Endothelial cell of umbilical vein (primary cell): ENCODE measurements around the gene RACGAP1. TPM values are rescaled to one million over a fixed set of nuclear protein-coding genes. Genes with fewer than 3 reads are reported as not detected.

ENCODE experiments used
- BruUV-seq: library from RNA; stranded (reverse); fragments of 400-500 nt; replicated peaks from 2 replicates; lab custom pipeline; 2021; lab: Mats Ljungman, UMichigan
- CTCF ChIA-PET: fragments of 300-600, 350-600 bp; sonication (Branson Sonifier 250); formaldehyde crosslinking; loops from one replicate; lab custom pipeline; 2021; ENCODE audit warnings: antibody characterized with exemption, inconsistent platforms; lab: Charles Lee
- POLR2A ChIA-PET: fragments of 300-600, 350-600 bp; sonication (Branson Sonifier 250); formaldehyde crosslinking; loops from one replicate; lab custom pipeline; 2021; ENCODE audit warnings: antibody characterized with exemption, inconsistent platforms; lab: Charles Lee
- DNase-seq: peaks from one replicate; pipeline ENCODE4 v3.0.0-alpha.2; 2011; ENCODE audit warnings: low read depth, low spot score
- FAIRE-seq: peaks from 2 replicates; lab custom pipeline; 2011; peaks lifted over from hg19 to GRCh38; lab: Jason Lieb, UNC
- H2AFZ ChIP-seq: 2 replicates; pipeline ENCODE4 v1.6.0; 2012; ENCODE audit warnings: low read depth, low read length, control low read depth, inconsistent platforms
- H3K27ac ChIP-seq: 2 replicates; pipeline ENCODE4 v1.5.1; 2011; ENCODE audit warnings: low read depth, mild to moderate bottlenecking, control low read depth, low read length, moderate library complexity; ENCODE audit not compliant: insufficient read depth
- H3K27me3 ChIP-seq, 2 experiments: 2 replicates each; pipeline versions ENCODE4 v1.6.0 to v1.6.1; 2011; ENCODE audit warnings: low read length in 2 of 2, mixed read lengths in 1 of 2; ENCODE audit not compliant: control insufficient read depth in 2 of 2, insufficient read depth in 2 of 2
- H3K36me3 ChIP-seq, 2 experiments: 2 replicates in 1 of 2; 3 replicates in 1 of 2; pipeline ENCODE4 v1.5.1; 2011; ENCODE audit warnings: low read length in 2 of 2, mild to moderate bottlenecking in 1 of 2, moderate library complexity in 1 of 2; ENCODE audit not compliant: control insufficient read depth in 2 of 2, insufficient read depth in 2 of 2; ENCODE audit errors: extremely low read depth in 1 of 2
- H3K4me1 ChIP-seq: 3 replicates; pipeline ENCODE4 v1.5.1; 2011; ENCODE audit warnings: mild to moderate bottlenecking, low read length; ENCODE audit not compliant: control insufficient read depth, insufficient read depth; ENCODE audit errors: extremely low read depth
- H3K4me2 ChIP-seq: 2 replicates; pipeline ENCODE4 v1.6.1; 2011; ENCODE audit warnings: low read length, control low read depth, mixed read lengths; ENCODE audit not compliant: insufficient read depth
- H3K4me3 ChIP-seq, 3 experiments: fragments of 200-600 bp in 1 of 3; sonication (generic), shearing (Covaris generic) in 1 of 3; replicated peaks in 1 of 3; 2 replicates each; pipeline ENCODE4 v1.5.1; 2011 to 2016; ENCODE audit warnings: control low read depth in 3 of 3, low read length in 3 of 3, mild to moderate bottlenecking in 2 of 3, inconsistent platforms in 1 of 3, low read depth in 1 of 3, moderate library complexity in 1 of 3; ENCODE audit not compliant: insufficient read depth in 1 of 3
- H3K79me2 ChIP-seq: 2 replicates; pipeline ENCODE4 v1.6.0; 2012; ENCODE audit warnings: low read length, inconsistent platforms; ENCODE audit not compliant: control insufficient read depth, insufficient read depth
- H3K9ac ChIP-seq: replicated peaks from 2 replicates; pipeline ENCODE3; 2011; ENCODE audit warnings: low read length, control low read depth; ENCODE audit not compliant: insufficient read depth; ENCODE audit errors: extremely low read depth
- H3K9me1 ChIP-seq: replicated peaks from 3 replicates; pipeline ENCODE4 v1.6.0; 2011; ENCODE audit warnings: mild to moderate bottlenecking, low read length; ENCODE audit not compliant: control insufficient read depth, insufficient read depth; ENCODE audit errors: extremely low read depth
- H3K9me3 ChIP-seq: replicated peaks from 2 replicates; pipeline ENCODE4 v1.5.1; 2012; ENCODE audit warnings: low read length, inconsistent platforms; ENCODE audit not compliant: control insufficient read depth, insufficient read depth
- H4K20me1 ChIP-seq: replicated peaks from 2 replicates; pipeline ENCODE3; 2011; ENCODE audit warnings: mild to moderate bottlenecking, low read length; ENCODE audit not compliant: control insufficient read depth, insufficient read depth; ENCODE audit errors: extremely low read depth
- CTCF ChIP-seq, 2 donors: IDR thresholded peaks; 1 replicate in 1 of 2; 2 replicates in 1 of 2; pipeline ENCODE4 v1.5.1; 2011; ENCODE audit warnings: low read length in 2 of 2, mild to moderate bottlenecking in 2 of 2, moderate library complexity in 2 of 2, control low read depth in 1 of 2, inconsistent platforms in 1 of 2, low read depth in 1 of 2; ENCODE audit not compliant: insufficient read depth in 1 of 2; ENCODE audit errors: extremely low read depth in 1 of 2
- EZH2 ChIP-seq: IDR thresholded peaks from 2 replicates; pipeline ENCODE4 v1.6.1; 2012; ENCODE audit warnings: borderline replicate concordance, low read depth, mild to moderate bottlenecking, moderate library complexity, low read length, inconsistent platforms; ENCODE audit not compliant: severe bottlenecking
- FOS ChIP-seq: IDR thresholded peaks from 2 replicates; pipeline ENCODE4 v1.6.1; 2011; ENCODE audit warnings: mild to moderate bottlenecking, low read length, moderate library complexity, borderline replicate concordance; ENCODE audit not compliant: insufficient read depth
- GATA2 ChIP-seq: IDR thresholded peaks from 2 replicates; pipeline ENCODE4 v1.7.0; 2011; ENCODE audit warnings: low read depth, mild to moderate bottlenecking, moderate library complexity, mixed read lengths, low read length; ENCODE audit not compliant: insufficient read length, insufficient read depth
- JUN ChIP-seq: IDR thresholded peaks from 2 replicates; pipeline ENCODE4 v1.6.1; 2011; ENCODE audit warnings: borderline replicate concordance, low read depth; ENCODE audit not compliant: insufficient read length, insufficient read depth
- MAX ChIP-seq: IDR thresholded peaks from 2 replicates; pipeline ENCODE4 v1.6.1; 2011; ENCODE audit not compliant: insufficient read depth, insufficient read length
- MYC ChIP-seq: IDR thresholded peaks from one replicate; pipeline ENCODE4 v1.6.1; 2011; ENCODE audit warnings: mild to moderate bottlenecking, low read depth, low read length
- POLR2A ChIP-seq: IDR thresholded peaks from 2 replicates; pipeline ENCODE4 v1.6.1; 2012; ENCODE audit warnings: low read depth, mild to moderate bottlenecking, control low read depth, low read length
- POLR2AphosphoS5 ChIP-seq: IDR thresholded peaks from 2 replicates; pipeline ENCODE4 v1.6.1; 2012; ENCODE audit warnings: low read depth, mild to moderate bottlenecking, control low read depth, low read length, moderate library complexity; ENCODE audit not compliant: insufficient read depth
- dilution Hi-C: fragments of 300-500 bp; cut with MboI; formaldehyde crosslinking; loops from one replicate; pipeline ENCODE4 v1.15.0; 2019; ENCODE audit warnings: low sequenced_read_pairs; ENCODE audit not compliant: extremely low pct_ligation_motif_present
- intact Hi-C: fragments of 100-400 bp; cut with micrococcal nuclease; formaldehyde crosslinking; loops from one replicate; pipeline ENCODE4 v1.10.0; 2022
- polyA plus RNA-seq, 4 experiments: library from polyadenylated mRNA; depleted of rRNA in 3 of 4; stranded (reverse) in 3 of 4; unstranded in 1 of 4; fragments of >200 nt; gene quantifications; 2 replicates each; pipeline versions ENCODE4 v1.2.1 to v1.2.3, GENCODE V29; 2011 to 2012; ENCODE audit warnings: missing spikeins in 1 of 4
- total RNA-seq: library from RNA; stranded (reverse); gene quantifications from 2 replicates; pipeline ENCODE4 v1.2.3, GENCODE V29; 2021

RACGAP1 gene
- total and polyA plus RNA-seq, 2 donors (not counting 3 experiments of a cell fraction or from before 2014, with no cell fraction given), result 16.5 to 56.3 TPM

DNA sequence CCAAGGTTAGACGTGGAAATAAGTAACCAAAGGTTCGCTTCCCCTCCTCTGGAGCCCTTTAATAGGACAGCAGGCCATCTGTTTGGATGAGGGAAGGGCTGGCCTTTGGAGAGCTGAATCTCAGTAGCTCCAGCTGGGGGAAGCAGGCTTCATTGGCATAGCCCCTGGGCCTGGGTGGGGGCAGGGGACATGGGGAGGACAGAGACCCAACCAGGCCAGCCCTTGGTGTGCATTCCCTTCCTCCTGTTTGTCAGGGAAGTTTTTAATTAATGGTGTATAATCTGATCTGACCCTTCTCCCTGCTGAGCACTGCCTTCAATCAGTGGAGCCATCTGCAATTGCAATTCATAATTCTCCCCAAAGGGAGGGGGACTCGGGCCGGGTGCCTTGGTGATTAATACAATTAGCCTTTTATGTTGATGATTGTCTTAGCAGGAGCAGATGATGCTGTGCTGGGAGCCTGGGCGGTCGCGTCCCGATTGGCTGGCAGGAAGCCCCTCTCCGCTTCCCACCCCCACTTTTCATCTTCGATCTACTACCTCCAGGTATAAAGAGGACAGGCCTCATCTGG, 46.2 kb downstream of the RACGAP1 start:
- Histone ChIP-seq H3K79me2 (no peaks in the 10 kb centered on the region), H4K20me1 (no peaks in the 10 kb centered on the region), H3K4me1 (peaks cover 7% of the 10 kb centered on the region), H3K27ac (no peak overlapping the region), H3K9me3 (no peaks in the 10 kb centered on the region), H3K36me3 (no peaks in the 10 kb centered on the region), H3K4me3 (no peak overlapping the region), H3K9me1 (no peaks in the 10 kb centered on the region), H3K9ac (no peak overlapping the region), H2AFZ (no peak overlapping the region), H3K27me3 (no peaks in the 10 kb centered on the region), H3K4me2 (no peak overlapping the region)
- TF ChIP-seq CTCF (IDR thresholded peaks at IDR 0.05; ENCODE audit: extremely low read depth in 1 of 2, insufficient read depth in 1 of 2, low read depth in 1 of 2, low read length in 2 of 2), result no peak
- no peak for TF ChIP-seq MAX
- no peak for TF ChIP-seq EZH2
- no peak for TF ChIP-seq JUN
- TF ChIP-seq GATA2, result no peak
- no peak for TF ChIP-seq MYC
- TF ChIP-seq POLR2A, result no peak
- no peak for TF ChIP-seq POLR2AphosphoS5
- TF ChIP-seq FOS, result no peak
- dilution Hi-C loops, result no loop called here
- POLR2A ChIA-PET, result no interaction called here
- intact Hi-C loops, result no loop called here
- BruUV-seq, result no TSS peak
- no peak for FAIRE-seq
- no peak for DNase-seq
- CTCF ChIA-PET, result interaction anchor here (0.8 to 7.5 kb wide), 13 partner anchors 11 to 335 kb away, joined by 3 to 126 read pairs (median 4); partner anchors contain the start of gene SMARCD1
